GM23338 (cell line): ENCODE results near the gene ITGB3.

Experiments
- CREB1 ChIP-seq: fragments of 250-450 bp; sonication (Bioruptor Pico); IDR thresholded peaks from 2 replicates; pipeline ENCODE4 v1.5.0; 2020; ENCODE audit warnings: low read depth, mild to moderate bottlenecking, moderate library complexity
- CTCF ChIP-seq, 2 experiments: fragments of 200-600 bp in 1 of 2; sonication (generic) in 1 of 2; conservative IDR thresholded peaks; 2 replicates each; pipeline versions ENCODE4 v1.5.1 to v1.6.1; 2016 to 2017; ENCODE audit warnings: antibody characterized with exemption in 2 of 2, low read depth in 2 of 2, mild to moderate bottlenecking in 2 of 2, moderate library complexity in 1 of 2
- EZH2 ChIP-seq: fragments of 200-600 bp; sonication (generic); IDR thresholded peaks from one replicate; pipeline ENCODE4 v1.8.0; 2017; ENCODE audit warnings: antibody characterized with exemption, mild to moderate bottlenecking, low read depth; ENCODE audit not compliant: unreplicated experiment
- EZH2phosphoT487 ChIP-seq: fragments of 200-600 bp; sonication (generic); IDR thresholded peaks from one replicate; pipeline ENCODE4 v1.8.1; 2018; ENCODE audit warnings: antibody characterized with exemption; ENCODE audit not compliant: unreplicated experiment
- POLR2AphosphoS5 ChIP-seq: IDR thresholded peaks from 2 replicates; pipeline ENCODE4 v1.6.1; 2016; ENCODE audit warnings: antibody characterized with exemption, low read depth
- REST ChIP-seq: IDR thresholded peaks from one replicate; pipeline ENCODE4 v1.6.1; 2018; ENCODE audit warnings: antibody characterized with exemption; ENCODE audit not compliant: unreplicated experiment
- ZNF331 ChIP-seq: fragments of 250-450 bp; sonication (Bioruptor Pico); IDR thresholded peaks from 2 replicates; pipeline ENCODE4 v1.5.0; 2020; ENCODE audit warnings: low read depth, mild to moderate bottlenecking, moderate library complexity
- ZNF462 ChIP-seq: fragments of 250-450 bp; sonication (Bioruptor Pico); IDR thresholded peaks from 2 replicates; pipeline ENCODE4 v1.5.0; 2020; ENCODE audit warnings: mild to moderate bottlenecking, moderate library complexity

- TF ChIP-seq POLR2AphosphoS5 (no peak), CTCF (conservative IDR thresholded peaks at IDR 0.05; ENCODE audit: low read depth in 2 of 2) (no peak), CREB1 (CRISPR knock-in tag) (no peak), REST (no peak), EZH2phosphoT487 (no peak), ZNF331 (CRISPR knock-in tag) (no peak), EZH2 (no peak), ZNF462 (CRISPR knock-in tag) (no peak)
Measured at GRCh38 chr17:47287068-47287467, 33.4 kb downstream of the ITGB3 start.
